Osteoblast (primary cell): ENCODE results near the gene KISS1R. TPM values are rescaled to one million over a fixed set of nuclear protein-coding genes. Genes with fewer than 3 reads are reported as not detected.

Experiments used
- DNase-seq: peaks from one replicate; pipeline ENCODE4 v3.0.0; 2011; ENCODE audit warnings: low spot score, mixed read lengths; ENCODE audit not compliant: insufficient read length; ENCODE audit errors: missing footprints
- H2AFZ ChIP-seq: 2 replicates; pipeline ENCODE4 v1.6.0; 2011; ENCODE audit warnings: mild to moderate bottlenecking, low read length
- H3K27ac ChIP-seq: 2 replicates; pipeline ENCODE4 v1.5.1; 2011; ENCODE audit warnings: mild to moderate bottlenecking, low read depth, low read length, moderate library complexity
- H3K27me3 ChIP-seq: 2 replicates; pipeline ENCODE4 v1.6.0; 2012; ENCODE audit warnings: mild to moderate bottlenecking, control low read depth, inconsistent platforms, low read length, moderate library complexity; ENCODE audit not compliant: insufficient read depth
- H3K36me3 ChIP-seq: 2 replicates; pipeline ENCODE4 v1.5.1; 2011; ENCODE audit warnings: mild to moderate bottlenecking, low read length, control low read depth, moderate library complexity; ENCODE audit not compliant: insufficient read depth
- H3K4me1 ChIP-seq: 2 replicates; pipeline ENCODE4 v1.5.1; 2011; ENCODE audit warnings: mild to moderate bottlenecking, low read length, control low read depth, moderate library complexity; ENCODE audit not compliant: insufficient read depth
- H3K4me2 ChIP-seq: 2 replicates; pipeline ENCODE4 v1.6.0; 2011; ENCODE audit warnings: mild to moderate bottlenecking, low read length; ENCODE audit not compliant: insufficient read depth
- H3K4me3 ChIP-seq: fragments of 200-600 bp; sonication (generic); 3 replicates; pipeline ENCODE4 v1.5.1; 2012; ENCODE audit warnings: mild to moderate bottlenecking, low read length, inconsistent platforms; ENCODE audit not compliant: insufficient read depth
- H3K79me2 ChIP-seq: 2 replicates; pipeline ENCODE4 v1.6.0; 2012; ENCODE audit warnings: mild to moderate bottlenecking, low read length, control low read depth, inconsistent platforms; ENCODE audit not compliant: insufficient read depth
- H3K9me3 ChIP-seq: 2 replicates; pipeline ENCODE4 v1.5.1; 2011; ENCODE audit warnings: low read depth, low read length, control low read depth
- H4K20me1 ChIP-seq: 2 replicates; pipeline ENCODE4 v1.6.0; 2012; ENCODE audit warnings: mild to moderate bottlenecking, low read length, control low read depth; ENCODE audit not compliant: insufficient read depth
- total RNA-seq: library from RNA; depleted of rRNA; stranded (reverse); fragments of >200 nt; gene quantifications from 2 replicates; pipeline ENCODE4 v1.2.3, GENCODE V29; 2012
- TF ChIP-seq, protein P1 (sequence below): IDR thresholded peaks from 2 replicates; pipeline ENCODE4 v1.5.1; 2011; ENCODE audit warnings: mild to moderate bottlenecking, low read depth, low read length, moderate library complexity; ENCODE audit errors: extremely low read depth

KISS1R gene
- total RNA-seq, 1 donor: not detected

- TF ChIP-seq, protein P1, sequence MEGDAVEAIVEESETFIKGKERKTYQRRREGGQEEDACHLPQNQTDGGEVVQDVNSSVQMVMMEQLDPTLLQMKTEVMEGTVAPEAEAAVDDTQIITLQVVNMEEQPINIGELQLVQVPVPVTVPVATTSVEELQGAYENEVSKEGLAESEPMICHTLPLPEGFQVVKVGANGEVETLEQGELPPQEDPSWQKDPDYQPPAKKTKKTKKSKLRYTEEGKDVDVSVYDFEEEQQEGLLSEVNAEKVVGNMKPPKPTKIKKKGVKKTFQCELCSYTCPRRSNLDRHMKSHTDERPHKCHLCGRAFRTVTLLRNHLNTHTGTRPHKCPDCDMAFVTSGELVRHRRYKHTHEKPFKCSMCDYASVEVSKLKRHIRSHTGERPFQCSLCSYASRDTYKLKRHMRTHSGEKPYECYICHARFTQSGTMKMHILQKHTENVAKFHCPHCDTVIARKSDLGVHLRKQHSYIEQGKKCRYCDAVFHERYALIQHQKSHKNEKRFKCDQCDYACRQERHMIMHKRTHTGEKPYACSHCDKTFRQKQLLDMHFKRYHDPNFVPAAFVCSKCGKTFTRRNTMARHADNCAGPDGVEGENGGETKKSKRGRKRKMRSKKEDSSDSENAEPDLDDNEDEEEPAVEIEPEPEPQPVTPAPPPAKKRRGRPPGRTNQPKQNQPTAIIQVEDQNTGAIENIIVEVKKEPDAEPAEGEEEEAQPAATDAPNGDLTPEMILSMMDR: no peak
- H3K4me2 ChIP-seq: no peak overlapping the region
- H3K27ac ChIP-seq: no peak overlapping the region
- peak; percentile 92 for DNase-seq
- H3K9me3 ChIP-seq: no peaks in the 10 kb centered on the region
- no peak overlapping the region for H2AFZ ChIP-seq
- peaks cover 28% of the 10 kb centered on the region for H3K79me2 ChIP-seq
- peaks cover 24% of the 10 kb centered on the region for H4K20me1 ChIP-seq
- H3K36me3 ChIP-seq: peaks cover 14% of the 10 kb centered on the region
- H3K4me3 ChIP-seq: no peak overlapping the region
- no peaks in the 10 kb centered on the region for H3K27me3 ChIP-seq
- H3K4me1 ChIP-seq: no peaks in the 10 kb centered on the region
Measured at GRCh38 chr19:900302-901111, 16.6 kb upstream of the KISS1R start.

- TF ChIP-seq, protein P1: no peak
- H3K9me3 ChIP-seq: no peaks in the 10 kb centered on the region
- no peaks in the 10 kb centered on the region for H3K27me3 ChIP-seq
- H3K4me2 ChIP-seq: no peak overlapping the region
- H3K27ac ChIP-seq: no peak overlapping the region
- no peak overlapping the region for H3K4me3 ChIP-seq
- peaks cover 30% of the 10 kb centered on the region for H3K79me2 ChIP-seq
- H2AFZ ChIP-seq: no peak overlapping the region
- peaks cover 14% of the 10 kb centered on the region for H3K36me3 ChIP-seq
- peaks cover 27% of the 10 kb centered on the region for H4K20me1 ChIP-seq
- H3K4me1 ChIP-seq: no peaks in the 10 kb centered on the region
- DNase-seq: no peak
Measured at GRCh38 chr19:901216-902092, 15.7 kb upstream of the KISS1R start.

GRCh38 chr19:902093-902370 is 15.1 kb upstream of the KISS1R start:
- Histone ChIP-seq H3K79me2 (peaks cover 33% of the 10 kb centered on the region), H4K20me1 (peaks cover 28% of the 10 kb centered on the region), H3K4me3 (no peak overlapping the region), H3K9me3 (no peaks in the 10 kb centered on the region), H3K36me3 (peaks cover 14% of the 10 kb centered on the region), H3K4me1 (no peaks in the 10 kb centered on the region), H3K27me3 (no peaks in the 10 kb centered on the region), H3K4me2 (no peak overlapping the region), H2AFZ (no peak overlapping the region), H3K27ac (no peak overlapping the region)
- TF ChIP-seq, protein P1: no peak
- no peak for DNase-seq
